ENCODE measurements around the gene ABCB11. TPM values are rescaled to one million over a fixed set of nuclear protein-coding genes. Genes with fewer than 3 reads are reported as not detected.

ABCB11 gene
- total and polyA plus RNA-seq, 2 donors (not counting 3 experiments of a cell fraction or from before 2014, with no cell fraction given), result 0.22 to 0.44 TPM

DNA sequence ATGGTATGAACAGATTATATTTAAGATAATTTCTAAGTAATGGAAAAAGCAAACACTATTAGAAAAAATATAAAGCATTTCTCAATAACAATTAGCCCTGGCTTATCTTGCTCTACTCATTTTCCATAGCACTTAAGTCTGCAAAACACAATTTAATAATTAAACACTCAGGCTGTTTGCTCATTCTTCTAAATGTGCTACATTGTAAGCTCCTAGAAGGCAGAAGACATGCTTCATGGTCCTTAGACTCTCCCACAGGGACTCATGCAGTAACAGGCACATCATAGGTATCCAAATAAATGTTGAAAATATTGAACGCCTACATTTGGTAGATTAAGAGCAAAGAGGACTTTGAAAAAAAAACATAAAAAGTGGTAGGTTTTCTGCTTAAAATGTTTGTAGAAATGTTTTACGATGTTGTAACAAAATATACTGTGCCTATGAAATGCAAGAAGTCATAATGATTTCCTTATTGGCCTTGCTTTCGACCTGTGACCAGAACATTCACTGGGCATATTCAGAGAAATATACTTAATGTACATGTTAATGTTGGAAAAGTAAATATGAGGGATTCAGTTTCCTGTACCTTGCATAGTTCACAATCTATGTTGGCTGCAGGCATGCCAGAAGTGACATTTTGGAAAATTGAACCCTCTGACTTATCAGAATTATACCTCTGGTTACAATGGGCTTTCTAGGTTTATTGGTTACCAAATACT, 102.9 kb downstream of the ABCB11 start:
- FAIRE-seq, result no peak

More for the DNA sequence above, 102.9 kb downstream of the ABCB11 start:
- Histone ChIP-seq H3K36me3 (ENCODE audit: control insufficient read depth in 2 of 2, extremely low read depth in 1 of 2, insufficient read depth in 2 of 2, low read length in 2 of 2) (no peaks in the 10 kb centered on the region), H3K4me3 (replicated peaks in 1 of 3; ENCODE audit: insufficient read depth in 1 of 3, low read depth in 1 of 3, low read length in 3 of 3) (no peak overlapping the region), H2AFZ (ENCODE audit: low read depth, low read length) (no peak overlapping the region), H3K27ac (ENCODE audit: insufficient read depth, low read depth, low read length) (no peak overlapping the region), H3K9me1 (replicated peaks; ENCODE audit: control insufficient read depth, extremely low read depth, insufficient read depth, low read length) (no peaks in the 10 kb centered on the region), H3K4me1 (ENCODE audit: control insufficient read depth, extremely low read depth, insufficient read depth, low read length) (no peaks in the 10 kb centered on the region), H3K4me2 (ENCODE audit: insufficient read depth, low read length) (no peak overlapping the region), H3K79me2 (ENCODE audit: control insufficient read depth, insufficient read depth, low read length) (no peaks in the 10 kb centered on the region), H3K9me3 (replicated peaks; ENCODE audit: control insufficient read depth, insufficient read depth, low read length) (no peaks in the 10 kb centered on the region), H3K27me3 (ENCODE audit: control insufficient read depth in 2 of 2, insufficient read depth in 2 of 2, low read length in 2 of 2) (no peaks in the 10 kb centered on the region), H4K20me1 (replicated peaks; ENCODE audit: control insufficient read depth, extremely low read depth, insufficient read depth, low read length) (no peaks in the 10 kb centered on the region), H3K9ac (replicated peaks; ENCODE audit: extremely low read depth, insufficient read depth, low read length) (no peak overlapping the region)
- BruUV-seq (replicated peaks), result no TSS peak
- intact Hi-C loops (cut with micrococcal nuclease), result no loop called here
- TF ChIP-seq, protein P1, sequence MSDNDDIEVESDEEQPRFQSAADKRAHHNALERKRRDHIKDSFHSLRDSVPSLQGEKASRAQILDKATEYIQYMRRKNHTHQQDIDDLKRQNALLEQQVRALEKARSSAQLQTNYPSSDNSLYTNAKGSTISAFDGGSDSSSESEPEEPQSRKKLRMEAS (IDR thresholded peaks at IDR 0.05; ENCODE audit: insufficient read depth, insufficient read length), result no peak
- TF ChIP-seq MYC (IDR thresholded peaks at IDR 0.05; ENCODE audit: low read depth, low read length) (no peak), FOS (IDR thresholded peaks at IDR 0.05; ENCODE audit: borderline replicate concordance, insufficient read depth, low read length) (no peak), POLR2A (IDR thresholded peaks at IDR 0.05; ENCODE audit: low read depth, low read length) (no peak), POLR2AphosphoS5 (IDR thresholded peaks at IDR 0.05; ENCODE audit: insufficient read depth, low read depth, low read length) (no peak), GATA2 (IDR thresholded peaks at IDR 0.05; ENCODE audit: insufficient read depth, insufficient read length, low read depth, low read length) (no peak), JUN (IDR thresholded peaks at IDR 0.05; ENCODE audit: borderline replicate concordance, insufficient read depth, insufficient read length, low read depth) (no peak), EZH2 (IDR thresholded peaks at IDR 0.05; ENCODE audit: borderline replicate concordance, low read depth, low read length, severe bottlenecking) (no peak)
- TF ChIP-seq, protein P2, sequence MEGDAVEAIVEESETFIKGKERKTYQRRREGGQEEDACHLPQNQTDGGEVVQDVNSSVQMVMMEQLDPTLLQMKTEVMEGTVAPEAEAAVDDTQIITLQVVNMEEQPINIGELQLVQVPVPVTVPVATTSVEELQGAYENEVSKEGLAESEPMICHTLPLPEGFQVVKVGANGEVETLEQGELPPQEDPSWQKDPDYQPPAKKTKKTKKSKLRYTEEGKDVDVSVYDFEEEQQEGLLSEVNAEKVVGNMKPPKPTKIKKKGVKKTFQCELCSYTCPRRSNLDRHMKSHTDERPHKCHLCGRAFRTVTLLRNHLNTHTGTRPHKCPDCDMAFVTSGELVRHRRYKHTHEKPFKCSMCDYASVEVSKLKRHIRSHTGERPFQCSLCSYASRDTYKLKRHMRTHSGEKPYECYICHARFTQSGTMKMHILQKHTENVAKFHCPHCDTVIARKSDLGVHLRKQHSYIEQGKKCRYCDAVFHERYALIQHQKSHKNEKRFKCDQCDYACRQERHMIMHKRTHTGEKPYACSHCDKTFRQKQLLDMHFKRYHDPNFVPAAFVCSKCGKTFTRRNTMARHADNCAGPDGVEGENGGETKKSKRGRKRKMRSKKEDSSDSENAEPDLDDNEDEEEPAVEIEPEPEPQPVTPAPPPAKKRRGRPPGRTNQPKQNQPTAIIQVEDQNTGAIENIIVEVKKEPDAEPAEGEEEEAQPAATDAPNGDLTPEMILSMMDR (IDR thresholded peaks at IDR 0.05; ENCODE audit: extremely low read depth in 1 of 2, insufficient read depth in 1 of 2, low read depth in 1 of 2, low read length in 2 of 2), result no peak
- POLR2A ChIA-PET, result no interaction called here
- CTCF ChIA-PET, result no interaction called here
- DNase-seq (ENCODE audit: low read depth, low spot score), result no peak
- dilution Hi-C loops (cut with MboI; ENCODE audit: extremely low pct_ligation_motif_present, low sequenced_read_pairs), result no loop called here

Data from endothelial cell of umbilical vein (primary cell).